Left cardiac atrium (tissue), 4 donors: ENCODE measurements around the gene SBF1. TPM values are rescaled to one million over a fixed set of nuclear protein-coding genes. Genes with fewer than 3 reads are reported as not detected.
A peak's percentile ranks its signal among the peaks of the same experiment; 100 is the strongest.

Experiments used
- ATAC-seq, 2 donors: fragments of 200-7000 bp; cut with Tn5 transposase; one replicate each; pipeline ENCODE4 v1.9.1; 2020; ENCODE audit warnings: mild to moderate bottlenecking in 2 of 2, moderate library complexity in 2 of 2
- DNase-seq: peaks from one replicate; pipeline ENCODE4 v3.0.0-alpha.2; 2020
- intact Hi-C, 2 donors: fragments of 100-400 bp; cut with DNase I; formaldehyde crosslinking; loops; one replicate each; pipeline versions ENCODE4 v1.14.1 to v1.15.1; 2022 to 2023
- total RNA-seq, 2 donors: library from RNA; stranded (reverse); fragmentation: NEBNext Ultra II Directional; extraction: Animal tissue kit (Norgen Biotek cat#: 25700); gene quantifications; one replicate each; pipeline ENCODE4 v1.2.1, GENCODE V29; 2021
- donor health status: DM: no; HTN: yes; CAD: no.
- donor health status: DM: no; HTN: yes; CAD: no; lungs with severe emphysema.
- donor health status: DM: yes; HTN: yes; CAD: no.
- donor health status: Dilated cardiomyopathy.

Gene SBF1
- total RNA-seq, 2 donors from 2014 or later = 44.9 to 54.4 TPM

GRCh38 chr22:50507421-50507990 lies 32.7 kb upstream of the SBF1 start, which contains the start of gene LMF2:
TSS of gene LMF2 (minus strand) at chr22:50507702. CDS start at chr22:50507675, 27 bp downstream.
- intact Hi-C loops = loop anchor here in 1 of 2 donors (10.0 kb wide), 1 partner anchor 263 kb away; the partner anchor contains the start of gene TUBGCP6
- peak; percentile 91 for DNase-seq
- peak; percentile 84 to 88 for ATAC-seq

- intact Hi-C loops = loop anchor here in 1 of 2 donors (10.0 kb wide), 1 partner anchor 262 kb away; the partner anchor contains the start of gene TUBGCP6
- no peak for DNase-seq
- peak in 1 of 2 donors; percentile 12 for ATAC-seq
These were observed 32.0 kb upstream of the SBF1 start for GRCh38 chr22:50506611-50507420.

- DNase-seq (no peak), ATAC-seq (no peak)
- intact Hi-C loops = loop anchor here in 1 of 2 donors (10.0 kb wide), 1 partner anchor 261 kb away; the partner anchor contains the start of gene TUBGCP6
These were observed 31.2 kb upstream of the SBF1 start for GRCh38 chr22:50505776-50506610.

GRCh38 chr22:50505276-50505775 lies 30.5 kb upstream of the SBF1 start:
- ATAC-seq (no peak), DNase-seq (no peak)
- intact Hi-C loops = loop anchor here in 1 of 2 donors (10.0 kb wide), 1 partner anchor 261 kb away; the partner anchor contains the start of gene TUBGCP6

- no peak for DNase-seq
- intact Hi-C loops = loop anchor here in 1 of 2 donors (10.0 kb wide), 1 partner anchor 260 kb away; the partner anchor contains the start of gene TUBGCP6
These were observed 29.8 kb upstream of the SBF1 start for GRCh38 chr22:50504369-50505211.

GRCh38 chr22:50503475-50504145 lies 28.8 kb upstream of the SBF1 start:
- DNase-seq (no peak), ATAC-seq (no peak)
- intact Hi-C loops = loop anchor here in 1 of 2 donors (10.0 kb wide), 1 partner anchor 259 kb away; the partner anchor contains the start of gene TUBGCP6

More at GRCh38 chr22:50504369-50505211, 29.8 kb upstream of the SBF1 start:
- ATAC-seq = no peak

- ATAC-seq (no peak), DNase-seq (no peak)
- intact Hi-C loops = loop anchor here in 1 of 2 donors (10.0 kb wide), 1 partner anchor 258 kb away; the partner anchor contains the start of gene TUBGCP6
These were observed 28.0 kb upstream of the SBF1 start for GRCh38 chr22:50502628-50503474.

- no peak for DNase-seq
- intact Hi-C loops = loop anchor here in 1 of 2 donors (10.0 kb wide), 1 partner anchor 257 kb away; the partner anchor contains the start of gene TUBGCP6
- no peak for ATAC-seq
These were observed 27.3 kb upstream of the SBF1 start for GRCh38 chr22:50502096-50502495.

- intact Hi-C loops = loop anchor here in 1 of 2 donors (10.0 kb wide), 1 partner anchor 256 kb away; the partner anchor contains the start of gene TUBGCP6
- DNase-seq (no peak), ATAC-seq (no peak)
These were observed 25.6 kb upstream of the SBF1 start for GRCh38 chr22:50500452-50500851.

GRCh38 chr22:50498322-50498890 lies 23.6 kb upstream of the SBF1 start:
- intact Hi-C loops = no loop called here
- DNase-seq = peak; percentile 63
- ATAC-seq = peak; percentile 72 to 85

- intact Hi-C loops = no loop called here
- DNase-seq (no peak), ATAC-seq (no peak)
These were observed 22.3 kb upstream of the SBF1 start for GRCh38 chr22:50497093-50497492.

- ATAC-seq (no peak), DNase-seq (no peak)
- intact Hi-C loops = no loop called here
These were observed 15.9 kb upstream of the SBF1 start for GRCh38 chr22:50490531-50491308.

GRCh38 chr22:50489363-50490243 lies 14.8 kb upstream of the SBF1 start:
- ATAC-seq (no peak), DNase-seq (no peak)
- intact Hi-C loops = no loop called here

GRCh38 chr22:50488886-50489285 lies 14.1 kb upstream of the SBF1 start:
- intact Hi-C loops = no loop called here
- ATAC-seq (no peak), DNase-seq (no peak)
